Ascending aorta (tissue), 2 donors: ENCODE measurements around the gene UBE4A. TPM values are rescaled to one million over a fixed set of nuclear protein-coding genes. Genes with fewer than 3 reads are reported as not detected.

ENCODE experiments used
- DNase-seq, 2 donors: peaks; one replicate each; pipeline ENCODE4 v3.0.0-alpha.2; 2019; ENCODE audit warnings: low spot score in 2 of 2
- H3K27ac ChIP-seq, 2 donors: fragments of 200-600 bp; sonication (generic); one replicate each; pipeline ENCODE4 v1.5.1; 2016 to 2017; ENCODE audit warnings: mild to moderate bottlenecking in 1 of 2
- H3K27me3 ChIP-seq: fragments of 200-600 bp; sonication (generic); one replicate; pipeline ENCODE4 v1.5.1; 2017
- H3K36me3 ChIP-seq, 2 donors: fragments of 200-600 bp; sonication (generic); one replicate each; pipeline ENCODE4 v1.5.1; 2016
- H3K4me1 ChIP-seq, 2 donors: fragments of 200-600 bp; sonication (generic); one replicate each; pipeline ENCODE4 v1.5.1; 2016 to 2017; ENCODE audit warnings: mild to moderate bottlenecking in 1 of 2
- H3K4me3 ChIP-seq, 2 donors: fragments of 200-600 bp; sonication (generic); one replicate each; pipeline ENCODE4 v1.5.1; 2016 to 2017; ENCODE audit warnings: mild to moderate bottlenecking in 1 of 2
- H3K9me3 ChIP-seq, 2 donors: fragments of 200-600 bp; sonication (generic); one replicate each; pipeline ENCODE4 v1.5.1; 2016
- CTCF ChIP-seq, 3 experiments: fragments of 200-600 bp in 2 of 3; fragments of 450-650 bp in 1 of 3; sonication (generic) in 2 of 3; IDR thresholded peaks; one replicate each; pipeline ENCODE4 v1.5.1; 2016 to 2019; ENCODE audit warnings: antibody characterized with exemption in 3 of 3, mild to moderate bottlenecking in 1 of 3, moderate library complexity in 1 of 3
- intact Hi-C: fragments of 100-400 bp; cut with DNase I; formaldehyde crosslinking; loops from one replicate; pipeline ENCODE4 v1.15.1; 2023
- total RNA-seq: library from RNA; depleted of rRNA; stranded (reverse); fragments of >200 nt; gene quantifications from one replicate; pipeline ENCODE4 v1.1.0, GENCODE V29; 2016

The UBE4A gene
- total RNA-seq, 1 donor from 2014 or later = 24.6 TPM

- TF ChIP-seq CTCF (IDR thresholded peaks at IDR 0.05) = no peak
Observed at GRCh38 chr11:118373871-118374270, 14.5 kb downstream of the UBE4A start.

GRCh38 chr11:118374729-118375128, 15.3 kb downstream of the UBE4A start:
- no peaks in the 10 kb centered on the region for H3K27me3 ChIP-seq
- TF ChIP-seq CTCF (IDR thresholded peaks at IDR 0.05) = no peak
- no peaks in the 10 kb centered on the region for H3K9me3 ChIP-seq
- intact Hi-C loops = no loop called here
- H3K4me3 ChIP-seq = no peak overlapping the region
- H3K27ac ChIP-seq = no peak overlapping the region
- peaks cover 86% of the 10 kb centered on the region in 2 donors for H3K36me3 ChIP-seq
- no peak for DNase-seq
- H3K4me1 ChIP-seq = no peaks in the 10 kb centered on the region

More at GRCh38 chr11:118373871-118374270, 14.5 kb downstream of the UBE4A start:
- no peak for DNase-seq
- intact Hi-C loops = no loop called here
- Histone ChIP-seq H3K27me3 (no peaks in the 10 kb centered on the region), H3K4me3 (no peak overlapping the region), H3K9me3 (no peaks in the 10 kb centered on the region), H3K4me1 (no peaks in the 10 kb centered on the region), H3K27ac (no peak overlapping the region), H3K36me3 (peaks cover 86% of the 10 kb centered on the region in 2 donors)

- Histone ChIP-seq H3K4me3 (no peak overlapping the region), H3K36me3 (peaks cover 84 to 86% of the 10 kb centered on the region in 2 donors), H3K27ac (no peak overlapping the region), H3K27me3 (no peaks in the 10 kb centered on the region), H3K4me1 (no peaks in the 10 kb centered on the region), H3K9me3 (no peaks in the 10 kb centered on the region)
- no peak for DNase-seq
- no peak for TF ChIP-seq CTCF (IDR thresholded peaks at IDR 0.05)
- intact Hi-C loops = no loop called here
Observed at GRCh38 chr11:118375978-118376377, 16.6 kb downstream of the UBE4A start.

GRCh38 chr11:118379497-118379896, 20.1 kb downstream of the UBE4A start:
- no peak for TF ChIP-seq CTCF (IDR thresholded peaks at IDR 0.05)
- H3K4me3 ChIP-seq = no peak overlapping the region
- no peak for DNase-seq
- H3K27me3 ChIP-seq = no peaks in the 10 kb centered on the region
- H3K27ac ChIP-seq = no peak overlapping the region
- intact Hi-C loops = no loop called here
- no peaks in the 10 kb centered on the region for H3K4me1 ChIP-seq
- peaks cover 86 to 87% of the 10 kb centered on the region in 2 donors for H3K36me3 ChIP-seq
- no peaks in the 10 kb centered on the region for H3K9me3 ChIP-seq

- Histone ChIP-seq H3K9me3 (no peaks in the 10 kb centered on the region), H3K27ac (no peak overlapping the region), H3K4me1 (no peaks in the 10 kb centered on the region), H3K36me3 (peaks cover 90 to 93% of the 10 kb centered on the region in 2 donors), H3K4me3 (no peak overlapping the region), H3K27me3 (no peaks in the 10 kb centered on the region)
- no peak for DNase-seq
- TF ChIP-seq CTCF (IDR thresholded peaks at IDR 0.05) = no peak
- intact Hi-C loops = no loop called here
Observed at GRCh38 chr11:118380571-118380970, 21.2 kb downstream of the UBE4A start.

- Histone ChIP-seq H3K9me3 (no peaks in the 10 kb centered on the region), H3K36me3 (peaks cover 93 to 97% of the 10 kb centered on the region in 2 donors), H3K4me3 (no peak overlapping the region), H3K4me1 (no peaks in the 10 kb centered on the region), H3K27ac (no peak overlapping the region), H3K27me3 (no peaks in the 10 kb centered on the region)
- intact Hi-C loops = no loop called here
- no peak for DNase-seq
- no peak for TF ChIP-seq CTCF (IDR thresholded peaks at IDR 0.05)
Observed at GRCh38 chr11:118382954-118383353, 23.6 kb downstream of the UBE4A start.
